ENCODE results near the gene CHRNB4. TPM values are rescaled to one million over a fixed set of nuclear protein-coding genes. Genes with fewer than 3 reads are reported as not detected.
"Not testable (repeated sequence)": the region's sequence is repeated elsewhere in the genome, so short reads cannot be mapped to it uniquely, and the experiment has no call there.

CHRNB4 gene
- 1 to 10 TPM; 2.9 to 3.6 (median 3.1) TPM for polyA plus RNA-seq (ENCODE audit: insufficient read length in 3 of 3)

- no peak for DNase-seq (ENCODE audit: low read depth in 3 of 3, low spot score in 2 of 3)
Observed at GRCh38 chr15:78641102-78641748, at the start of gene CHRNB4. CHRNB4 (minus strand) TSS chr15:78641210; CDS start chr15:78641133, 77 bp downstream.

- no peak for DNase-seq (ENCODE audit: low read depth in 3 of 3, low spot score in 2 of 3)
Observed at GRCh38 chr15:78689626-78690025, 48.6 kb upstream of the CHRNB4 start.

- no peak for DNase-seq (ENCODE audit: low read depth in 3 of 3, low spot score in 2 of 3)
Observed at GRCh38 chr15:78685925-78686324, 44.9 kb upstream of the CHRNB4 start.

- no peak for DNase-seq (ENCODE audit: low read depth in 3 of 3, low spot score in 2 of 3)
Observed at GRCh38 chr15:78685159-78685921, 44.3 kb upstream of the CHRNB4 start.

- no peak for DNase-seq (ENCODE audit: low read depth in 3 of 3, low spot score in 2 of 3)
Observed at GRCh38 chr15:78684657-78685056, 43.6 kb upstream of the CHRNB4 start.

- DNase-seq (ENCODE audit: low read depth in 3 of 3, low spot score in 2 of 3): not testable (repeated sequence)
Observed at GRCh38 chr15:78683599-78683998, 42.6 kb upstream of the CHRNB4 start.

GRCh38 chr15:78682693-78683410 is 41.8 kb upstream of the CHRNB4 start:
- no peak for DNase-seq (ENCODE audit: low read depth in 3 of 3, low spot score in 2 of 3)

GRCh38 chr15:78682004-78682651 is 41.1 kb upstream of the CHRNB4 start:
- DNase-seq (ENCODE audit: low read depth in 3 of 3, low spot score in 2 of 3): no peak

- no peak for DNase-seq (ENCODE audit: low read depth in 3 of 3, low spot score in 2 of 3)
Observed at GRCh38 chr15:78681281-78682003, 40.4 kb upstream of the CHRNB4 start.

- no peak for DNase-seq (ENCODE audit: low read depth in 3 of 3, low spot score in 2 of 3)
Observed at GRCh38 chr15:78680431-78681075, 39.5 kb upstream of the CHRNB4 start.

- DNase-seq (ENCODE audit: low read depth in 3 of 3, low spot score in 2 of 3): no peak
Observed at GRCh38 chr15:78679089-78679511, 38.1 kb upstream of the CHRNB4 start.

GRCh38 chr15:78676424-78677110 is 35.6 kb upstream of the CHRNB4 start:
- DNase-seq (ENCODE audit: low read depth in 3 of 3, low spot score in 2 of 3): no peak

- no peak for DNase-seq (ENCODE audit: low read depth in 3 of 3, low spot score in 2 of 3)
Observed at GRCh38 chr15:78675617-78676360, 34.8 kb upstream of the CHRNB4 start.

GRCh38 chr15:78675206-78675605 is 34.2 kb upstream of the CHRNB4 start:
- no peak for DNase-seq (ENCODE audit: low read depth in 3 of 3, low spot score in 2 of 3)

- no peak for DNase-seq (ENCODE audit: low read depth in 3 of 3, low spot score in 2 of 3)
Observed at GRCh38 chr15:78673917-78674444, 33.0 kb upstream of the CHRNB4 start.

GRCh38 chr15:78673476-78673875 is 32.5 kb upstream of the CHRNB4 start:
- no peak for DNase-seq (ENCODE audit: low read depth in 3 of 3, low spot score in 2 of 3)

GRCh38 chr15:78672285-78673014 is 31.4 kb upstream of the CHRNB4 start:
- DNase-seq (ENCODE audit: low read depth in 3 of 3, low spot score in 2 of 3): no peak
